Measurements from ENCODE around the gene CCL25. TPM values are rescaled to one million over a fixed set of nuclear protein-coding genes. Genes with fewer than 3 reads are reported as not detected.

Gene CCL25
- total and polyA plus RNA-seq, 2 experiments from 2014 or later, result 0.52 to 0.73 TPM

GRCh38 chr19:8041531-8041931 is 11.0 kb upstream of the CCL25 start:
- H3F3A ChIP-seq (replicated peaks; ENCODE audit: low read depth), result no peaks in the 10 kb centered on the region
- no peak overlapping the region for H3K4me3 Mint-ChIP-seq
- no peaks in the 10 kb centered on the region for H3K9me3 Mint-ChIP-seq
- H3K9me2 ChIP-seq (ENCODE audit: insufficient read depth), result no peaks in the 10 kb centered on the region; the same call in 1 of the 2 replicates
- TF ChIP-seq EZH2phosphoT487 (IDR thresholded peaks at IDR 0.05; ENCODE audit: unreplicated experiment) (no peak), EZH2 (IDR thresholded peaks at IDR 0.05; ENCODE audit: low read depth, unreplicated experiment) (no peak), ZNF462 (CRISPR knock-in tag; IDR thresholded peaks at IDR 0.05) (no peak), STAT1 (IDR thresholded peaks at IDR 0.05; ENCODE audit: unreplicated experiment) (no peak), CREB1 (CRISPR knock-in tag; IDR thresholded peaks at IDR 0.05; ENCODE audit: low read depth) (no peak), NANOG (IDR thresholded peaks at IDR 0.05; ENCODE audit: borderline replicate concordance) (no peak), POLR2AphosphoS5 (IDR thresholded peaks at IDR 0.05; ENCODE audit: low read depth) (no peak), JUNB (IDR thresholded peaks at IDR 0.05; ENCODE audit: unreplicated experiment) (no peak), ZNF114 (CRISPR knock-in tag; IDR thresholded peaks at IDR 0.05) (no peak), REST (IDR thresholded peaks at IDR 0.05; ENCODE audit: unreplicated experiment) (no peak)
- TF ChIP-seq, protein P1, sequence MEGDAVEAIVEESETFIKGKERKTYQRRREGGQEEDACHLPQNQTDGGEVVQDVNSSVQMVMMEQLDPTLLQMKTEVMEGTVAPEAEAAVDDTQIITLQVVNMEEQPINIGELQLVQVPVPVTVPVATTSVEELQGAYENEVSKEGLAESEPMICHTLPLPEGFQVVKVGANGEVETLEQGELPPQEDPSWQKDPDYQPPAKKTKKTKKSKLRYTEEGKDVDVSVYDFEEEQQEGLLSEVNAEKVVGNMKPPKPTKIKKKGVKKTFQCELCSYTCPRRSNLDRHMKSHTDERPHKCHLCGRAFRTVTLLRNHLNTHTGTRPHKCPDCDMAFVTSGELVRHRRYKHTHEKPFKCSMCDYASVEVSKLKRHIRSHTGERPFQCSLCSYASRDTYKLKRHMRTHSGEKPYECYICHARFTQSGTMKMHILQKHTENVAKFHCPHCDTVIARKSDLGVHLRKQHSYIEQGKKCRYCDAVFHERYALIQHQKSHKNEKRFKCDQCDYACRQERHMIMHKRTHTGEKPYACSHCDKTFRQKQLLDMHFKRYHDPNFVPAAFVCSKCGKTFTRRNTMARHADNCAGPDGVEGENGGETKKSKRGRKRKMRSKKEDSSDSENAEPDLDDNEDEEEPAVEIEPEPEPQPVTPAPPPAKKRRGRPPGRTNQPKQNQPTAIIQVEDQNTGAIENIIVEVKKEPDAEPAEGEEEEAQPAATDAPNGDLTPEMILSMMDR (conservative IDR thresholded peaks at IDR 0.05; ENCODE audit: low read depth in 2 of 2), result no peak
- TF ChIP-seq, protein P2, sequence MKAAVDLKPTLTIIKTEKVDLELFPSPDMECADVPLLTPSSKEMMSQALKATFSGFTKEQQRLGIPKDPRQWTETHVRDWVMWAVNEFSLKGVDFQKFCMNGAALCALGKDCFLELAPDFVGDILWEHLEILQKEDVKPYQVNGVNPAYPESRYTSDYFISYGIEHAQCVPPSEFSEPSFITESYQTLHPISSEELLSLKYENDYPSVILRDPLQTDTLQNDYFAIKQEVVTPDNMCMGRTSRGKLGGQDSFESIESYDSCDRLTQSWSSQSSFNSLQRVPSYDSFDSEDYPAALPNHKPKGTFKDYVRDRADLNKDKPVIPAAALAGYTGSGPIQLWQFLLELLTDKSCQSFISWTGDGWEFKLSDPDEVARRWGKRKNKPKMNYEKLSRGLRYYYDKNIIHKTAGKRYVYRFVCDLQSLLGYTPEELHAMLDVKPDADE (IDR thresholded peaks at IDR 0.05), result no peak
- no peak overlapping the region for H3K4me3 ChIP-seq
- H4K20me1 ChIP-seq (replicated peaks; ENCODE audit: insufficient read depth), result no peaks in the 10 kb centered on the region
- no peak overlapping the region for H3K27ac ChIP-seq (ENCODE audit: low read depth)
- peaks cover 3% of the 10 kb centered on the region for H3K27me3 Mint-ChIP-seq (ENCODE audit: insufficient read depth, low read depth, poor library complexity)
- H3K4me1 Mint-ChIP-seq, result no peaks in the 10 kb centered on the region
- no peaks in the 10 kb centered on the region for H3K27me3 ChIP-seq (ENCODE audit: insufficient read depth)
- no peak overlapping the region for H2AFZ ChIP-seq
- no peaks in the 10 kb centered on the region for H3K4me1 ChIP-seq (ENCODE audit: insufficient read depth)
- no peak overlapping the region for H3K4me2 ChIP-seq
- no peak for DNase-seq (ENCODE audit: low spot score)
- ATAC-seq, result no peak
- no peak overlapping the region for H3K27ac Mint-ChIP-seq
- no peaks in the 10 kb centered on the region for H3K36me3 Mint-ChIP-seq (ENCODE audit: low read depth)
- H3K79me2 ChIP-seq (replicated peaks; ENCODE audit: insufficient read depth), result no peaks in the 10 kb centered on the region
- no peaks in the 10 kb centered on the region for H3K36me3 ChIP-seq (ENCODE audit: insufficient read depth)
